ENCODE measurements around the gene CPLX3.

DNA sequence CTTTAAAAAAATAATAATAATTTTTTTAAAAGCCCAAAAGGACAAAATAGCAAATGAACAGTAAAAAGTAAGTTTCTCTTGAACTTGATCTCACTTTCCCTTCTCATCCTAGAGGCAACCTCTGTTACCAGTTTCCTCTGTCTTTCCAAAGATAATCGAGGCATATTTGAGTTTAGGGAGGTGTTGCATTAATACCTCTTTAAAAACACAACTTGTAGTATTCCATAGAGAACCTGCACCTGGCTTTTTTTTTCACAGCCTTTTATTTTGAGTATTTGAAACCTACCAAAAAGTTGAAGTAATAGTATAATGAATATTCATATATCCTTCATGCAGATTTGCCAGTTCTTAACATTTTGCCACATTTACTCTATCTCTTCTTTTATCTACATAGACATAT lies 35.4 kb upstream of the CPLX3 start:
- TF ChIP-seq CREB1 (IDR thresholded peaks at IDR 0.05; ENCODE audit: low read depth) (no peak), TCF12 (IDR thresholded peaks at IDR 0.05; ENCODE audit: low read depth) (no peak), YY1 (IDR thresholded peaks at IDR 0.05; ENCODE audit: low read depth) (no peak)
- TF ChIP-seq, protein P1, sequence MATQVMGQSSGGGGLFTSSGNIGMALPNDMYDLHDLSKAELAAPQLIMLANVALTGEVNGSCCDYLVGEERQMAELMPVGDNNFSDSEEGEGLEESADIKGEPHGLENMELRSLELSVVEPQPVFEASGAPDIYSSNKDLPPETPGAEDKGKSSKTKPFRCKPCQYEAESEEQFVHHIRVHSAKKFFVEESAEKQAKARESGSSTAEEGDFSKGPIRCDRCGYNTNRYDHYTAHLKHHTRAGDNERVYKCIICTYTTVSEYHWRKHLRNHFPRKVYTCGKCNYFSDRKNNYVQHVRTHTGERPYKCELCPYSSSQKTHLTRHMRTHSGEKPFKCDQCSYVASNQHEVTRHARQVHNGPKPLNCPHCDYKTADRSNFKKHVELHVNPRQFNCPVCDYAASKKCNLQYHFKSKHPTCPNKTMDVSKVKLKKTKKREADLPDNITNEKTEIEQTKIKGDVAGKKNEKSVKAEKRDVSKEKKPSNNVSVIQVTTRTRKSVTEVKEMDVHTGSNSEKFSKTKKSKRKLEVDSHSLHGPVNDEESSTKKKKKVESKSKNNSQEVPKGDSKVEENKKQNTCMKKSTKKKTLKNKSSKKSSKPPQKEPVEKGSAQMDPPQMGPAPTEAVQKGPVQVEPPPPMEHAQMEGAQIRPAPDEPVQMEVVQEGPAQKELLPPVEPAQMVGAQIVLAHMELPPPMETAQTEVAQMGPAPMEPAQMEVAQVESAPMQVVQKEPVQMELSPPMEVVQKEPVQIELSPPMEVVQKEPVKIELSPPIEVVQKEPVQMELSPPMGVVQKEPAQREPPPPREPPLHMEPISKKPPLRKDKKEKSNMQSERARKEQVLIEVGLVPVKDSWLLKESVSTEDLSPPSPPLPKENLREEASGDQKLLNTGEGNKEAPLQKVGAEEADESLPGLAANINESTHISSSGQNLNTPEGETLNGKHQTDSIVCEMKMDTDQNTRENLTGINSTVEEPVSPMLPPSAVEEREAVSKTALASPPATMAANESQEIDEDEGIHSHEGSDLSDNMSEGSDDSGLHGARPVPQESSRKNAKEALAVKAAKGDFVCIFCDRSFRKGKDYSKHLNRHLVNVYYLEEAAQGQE (IDR thresholded peaks at IDR 0.05; ENCODE audit: low read depth), result no peak
